H1 (cell line): ENCODE results near the gene SNRPD3. TPM values are rescaled to one million over a fixed set of nuclear protein-coding genes. Genes with fewer than 3 reads are reported as not detected.
A peak's percentile ranks its signal among the peaks of the same experiment; 100 is the strongest.

Experiments
- CTCF ChIA-PET: fragments of 300-600 bp; sonication (Branson Sonifier 250); formaldehyde crosslinking; loops from one replicate; lab custom pipeline; 2021; ENCODE audit not compliant: partially characterized antibody; lab: Charles Lee
- POLR2A ChIA-PET: fragments of 300-600 bp; sonication (Branson Sonifier 250); formaldehyde crosslinking; loops from one replicate; lab custom pipeline; 2021; ENCODE audit warnings: inconsistent platforms; ENCODE audit not compliant: partially characterized antibody; lab: Charles Lee
- DNase-seq, 2 experiments: peaks; one replicate each; pipeline versions ENCODE4 v3.0.0 to v3.0.0-alpha.2; 2010 to 2022; ENCODE audit warnings: low spot score in 2 of 2, low read depth in 1 of 2, mixed read lengths in 1 of 2
- FAIRE-seq: peaks from 2 replicates; lab custom pipeline; 2011; peaks lifted over from hg19 to GRCh38; lab: Jason Lieb, UNC
- H2AFZ ChIP-seq: 2 replicates; pipeline ENCODE4 v1.8.1; 2012; ENCODE audit warnings: low read length, inconsistent platforms
- H2AK5ac ChIP-seq: 2 replicates; pipeline ENCODE4 v1.6.1; 2013; ENCODE audit warnings: low read depth, low read length
- H2BK120ac ChIP-seq: replicated peaks from 2 replicates; pipeline ENCODE3; 2013; ENCODE audit warnings: low read depth, low read length, inconsistent platforms
- H2BK12ac ChIP-seq: 2 replicates; pipeline ENCODE4 v1.6.1; 2013; ENCODE audit warnings: low read depth, low read length
- H2BK15ac ChIP-seq: 2 replicates; pipeline ENCODE4 v1.6.1; 2013; ENCODE audit warnings: low read length
- H2BK20ac ChIP-seq: 2 replicates; pipeline ENCODE4 v1.6.1; 2013; ENCODE audit warnings: low read length
- H2BK5ac ChIP-seq: 2 replicates; pipeline ENCODE4 v1.6.1; 2013; ENCODE audit warnings: low read depth, low read length
- H3K14ac ChIP-seq: 2 replicates; pipeline ENCODE4 v1.6.1; 2013; ENCODE audit warnings: inconsistent platforms; ENCODE audit not compliant: insufficient read length
- H3K18ac ChIP-seq: 2 replicates; pipeline ENCODE4 v1.6.1; 2013; ENCODE audit warnings: low read length; ENCODE audit errors: extremely low read depth
- H3K23ac ChIP-seq: 2 replicates; pipeline ENCODE4 v1.6.1; 2013; ENCODE audit warnings: inconsistent platforms; ENCODE audit not compliant: insufficient read length
- H3K23me2 ChIP-seq: 2 replicates; pipeline ENCODE4 v1.6.1; 2013; ENCODE audit warnings: low read depth, low read length
- H3K27ac ChIP-seq: 2 replicates; pipeline ENCODE4 v1.6.1; 2011; ENCODE audit warnings: low read depth, low read length, inconsistent platforms
- H3K27me3 ChIP-seq, 4 experiments: replicated peaks in 1 of 4; 1 replicate in 1 of 4; 2 replicates in 3 of 4; pipeline versions ENCODE4 v1.6.1 to v1.8.1; 2011 to 2013; ENCODE audit warnings: low read length in 3 of 4, mild to moderate bottlenecking in 3 of 4, inconsistent platforms in 2 of 4, mixed read lengths in 2 of 4, moderate library complexity in 1 of 4; ENCODE audit not compliant: control insufficient read depth in 3 of 4, insufficient read depth in 3 of 4; ENCODE audit errors: extremely low read depth in 1 of 4
- H3K36me3 ChIP-seq, 4 experiments: 2 replicates each; pipeline versions ENCODE4 v1.6.1 to v1.8.1; 2011 to 2013; ENCODE audit warnings: mild to moderate bottlenecking in 4 of 4, low read length in 3 of 4, moderate library complexity in 2 of 4, control low read depth in 1 of 4, inconsistent platforms in 1 of 4; ENCODE audit not compliant: insufficient read depth in 4 of 4, control insufficient read depth in 2 of 4
- H3K4ac ChIP-seq: replicated peaks from 2 replicates; pipeline ENCODE3; 2013; ENCODE audit warnings: low read length, low read depth, mixed read lengths, inconsistent platforms; ENCODE audit not compliant: insufficient read length
- H3K4me1 ChIP-seq, 4 experiments: replicated peaks in 1 of 4; 1 replicate in 1 of 4; 2 replicates in 3 of 4; pipeline versions ENCODE4 v1.6.1 to v1.8.1; 2011 to 2013; ENCODE audit warnings: low read length in 3 of 4, inconsistent platforms in 2 of 4, mixed read lengths in 1 of 4; ENCODE audit not compliant: insufficient read depth in 4 of 4, control insufficient read depth in 3 of 4
- H3K4me2 ChIP-seq, 2 experiments: 2 replicates each; pipeline versions ENCODE4 v1.6.1 to v1.8.1; 2011 to 2013; ENCODE audit warnings: low read depth in 2 of 2, low read length in 2 of 2, control low read depth in 1 of 2, inconsistent platforms in 1 of 2, mild to moderate bottlenecking in 1 of 2; ENCODE audit not compliant: insufficient read depth in 1 of 2
- H3K4me3 ChIP-seq, 4 experiments: fragments of 200-600, 300-600 bp in 1 of 4; sonication (generic), shearing (Covaris generic), sonication (Bioruptor Twin) in 1 of 4; 2 replicates each; pipeline versions ENCODE4 v1.5.1 to v1.8.1; 2011 to 2016; ENCODE audit warnings: low read length in 4 of 4, low read depth in 3 of 4, control low read depth in 2 of 4, inconsistent platforms in 2 of 4, mild to moderate bottlenecking in 2 of 4, mixed read lengths in 1 of 4, moderate library complexity in 1 of 4; ENCODE audit not compliant: insufficient read depth in 2 of 4; ENCODE audit errors: extremely low read depth in 1 of 4
- H3K56ac ChIP-seq: replicated peaks from 2 replicates; pipeline ENCODE3; 2013; ENCODE audit warnings: low read depth, mild to moderate bottlenecking, mixed read lengths, low read length, inconsistent platforms; ENCODE audit not compliant: insufficient read length
- H3K79me1 ChIP-seq: 2 replicates; pipeline ENCODE4 v1.6.1; 2013; ENCODE audit warnings: low read depth, low read length, control low read depth
- H3K79me2 ChIP-seq, 2 experiments: 2 replicates each; pipeline versions ENCODE4 v1.6.1 to v1.8.1; 2012 to 2013; ENCODE audit warnings: low read length in 2 of 2, mild to moderate bottlenecking in 2 of 2, inconsistent platforms in 1 of 2; ENCODE audit not compliant: insufficient read depth in 2 of 2, control insufficient read depth in 1 of 2
- H3K9ac ChIP-seq, 4 experiments: replicated peaks in 1 of 4; 1 replicate in 1 of 4; 2 replicates in 3 of 4; pipeline versions ENCODE4 v1.6.1 to v1.8.1; 2011 to 2013; ENCODE audit warnings: low read depth in 3 of 4, low read length in 3 of 4, control low read depth in 2 of 4, mild to moderate bottlenecking in 2 of 4, moderate library complexity in 2 of 4, inconsistent platforms in 1 of 4; ENCODE audit errors: extremely low read depth in 1 of 4
- H3K9me3 ChIP-seq, 2 experiments: 2 replicates each; pipeline versions ENCODE4 v1.6.1 to v1.8.1; 2012 to 2013; ENCODE audit warnings: mild to moderate bottlenecking in 2 of 2, moderate library complexity in 2 of 2, control low read depth in 1 of 2, inconsistent platforms in 1 of 2, low read depth in 1 of 2, low read length in 1 of 2, mixed read lengths in 1 of 2; ENCODE audit not compliant: insufficient read depth in 2 of 2
- H4K20me1 ChIP-seq, 2 experiments: replicated peaks in 1 of 2; 2 replicates each; pipeline versions ENCODE3 to v1.8.1; 2011 to 2013; ENCODE audit warnings: inconsistent platforms in 2 of 2, low read length in 2 of 2, mild to moderate bottlenecking in 1 of 2; ENCODE audit not compliant: insufficient read depth in 2 of 2, control insufficient read depth in 1 of 2
- H4K5ac ChIP-seq: 2 replicates; pipeline ENCODE4 v1.6.1; 2013; ENCODE audit warnings: low read length, low read depth, mixed read lengths, inconsistent platforms; ENCODE audit not compliant: insufficient read length
- H4K8ac ChIP-seq: 2 replicates; pipeline ENCODE4 v1.8.0; 2013; ENCODE audit warnings: mild to moderate bottlenecking, moderate library complexity, low read length, inconsistent platforms; ENCODE audit not compliant: insufficient read depth; ENCODE audit errors: extremely low read depth
- H4K91ac ChIP-seq: replicated peaks from 2 replicates; pipeline ENCODE3; 2013; ENCODE audit warnings: low read length, mixed read lengths, inconsistent platforms; ENCODE audit not compliant: insufficient read length
- ATF2 ChIP-seq: IDR thresholded peaks from 2 replicates; pipeline ENCODE4 v1.6.1; 2012; ENCODE audit warnings: low read length, inconsistent platforms
- CEBPB ChIP-seq: IDR thresholded peaks from 2 replicates; pipeline ENCODE4 v1.6.1; 2012; ENCODE audit warnings: low read depth, low read length
- EZH2 ChIP-seq: fragments of 200-600 bp; sonication (generic); IDR thresholded peaks from 2 replicates; pipeline ENCODE4 v1.7.1; 2012; ENCODE audit warnings: low read depth, mild to moderate bottlenecking, moderate library complexity, low read length, inconsistent platforms; ENCODE audit not compliant: severe bottlenecking
- HDAC2 ChIP-seq, 2 experiments: fragments of 300-600 bp in 1 of 2; sonication (generic) in 1 of 2; IDR thresholded peaks; 2 replicates each; pipeline ENCODE4 v1.6.1; 2011 to 2012; ENCODE audit warnings: low read depth in 2 of 2, low read length in 2 of 2, mild to moderate bottlenecking in 2 of 2, moderate library complexity in 2 of 2, borderline replicate concordance in 1 of 2, inconsistent platforms in 1 of 2
- KDM5A ChIP-seq: fragments of 200-600 bp; IDR thresholded peaks from 2 replicates; pipeline ENCODE4 v1.7.1; 2012; ENCODE audit warnings: mild to moderate bottlenecking, low read length, inconsistent platforms, mixed read lengths
- NANOG ChIP-seq: IDR thresholded peaks from 2 replicates; pipeline ENCODE4 v1.6.1; 2011; ENCODE audit warnings: low read length, low read depth, mild to moderate bottlenecking, inconsistent platforms; ENCODE audit not compliant: insufficient read depth, poor library complexity, severe bottlenecking
- POU5F1 ChIP-seq: IDR thresholded peaks from 2 replicates; pipeline ENCODE4 v1.6.1; 2011; ENCODE audit warnings: low read depth, mild to moderate bottlenecking, low read length, moderate library complexity
- SIN3A ChIP-seq, 2 experiments: IDR thresholded peaks in 1 of 2; conservative IDR thresholded peaks in 1 of 2; 2 replicates each; pipeline ENCODE4 v1.6.1; 2011 to 2012; ENCODE audit warnings: low read length in 2 of 2, improper control_type of control experiment in 1 of 2, low read depth in 1 of 2, mild to moderate bottlenecking in 1 of 2
- SP4 ChIP-seq: IDR thresholded peaks from 2 replicates; pipeline ENCODE4 v1.6.1; 2012; ENCODE audit warnings: low read length, inconsistent platforms
- TAF7 ChIP-seq: optimal IDR thresholded peaks from 2 replicates; pipeline ENCODE3; 2011; ENCODE audit warnings: low read depth, mild to moderate bottlenecking, inconsistent platforms, low read length, moderate library complexity, borderline replicate concordance
- TCF12 ChIP-seq: IDR thresholded peaks from 2 replicates; pipeline ENCODE4 v1.6.1; 2011; ENCODE audit warnings: low read depth, mild to moderate bottlenecking, low read length
- WGBS, 2 experiments: shearing (Covaris generic) in 1 of 2; methylation state at CpG; one replicate each; pipeline versions ENCODE4 v1.1.6 to v1.1.7; 2013 to 2015; ENCODE audit warnings: low lambda C conversion rate in 2 of 2, mixed read lengths in 2 of 2, inconsistent platforms in 1 of 2, low coverage in 1 of 2, missing lambda C conversion rate in 1 of 2; ENCODE audit not compliant: insufficient replicate concordance in 2 of 2, insufficient coverage in 1 of 2, insufficient read length in 1 of 2; ENCODE audit errors: extremely low coverage in 1 of 2, missing lambda C conversion rate in 1 of 2; 5-methylcytosine and 5-hydroxymethylcytosine counted together
- polyA plus RNA-seq, 7 experiments: library from polyadenylated mRNA; depleted of rRNA in 3 of 7; stranded (reverse) in 5 of 7; unstranded in 2 of 7; fragments of >200 nt in 5 of 7; fragments of 200-250 nt in 2 of 7; gene quantifications; 1 replicate in 5 of 7; 2 replicates in 1 of 7; 4 replicates in 1 of 7; pipeline versions ENCODE4 v1.2.1 to v1.2.3, GENCODE V29; 2011 to 2013; ENCODE audit warnings: missing spikeins in 2 of 7, mixed read lengths in 2 of 7
- total RNA-seq: library from RNA; stranded (reverse); fragmentation: NEBNext Ultra II Directional; extraction: Animal tissue kit (Norgen Biotek cat#: 25700); gene quantifications from 2 replicates; pipeline ENCODE4 v1.2.1, GENCODE V29; 2021

Gene SNRPD3
- total and polyA plus RNA-seq, 2 of the 8 experiments (the other 6 are each of a cell fraction or from before 2014, with no cell fraction given) = 200 to 455 TPM

GRCh38 chr22:24595228-24595627 is 39.4 kb downstream of the SNRPD3 start:
- H3K27me3 ChIP-seq = no peaks in the 10 kb centered on the region
- no peak overlapping the region for H2BK15ac ChIP-seq
- H3K23ac ChIP-seq = no peak overlapping the region
- H3K23me2 ChIP-seq = peaks cover 2% of the 10 kb centered on the region; the same call in 1 of the 2 replicates
- no peak overlapping the region for H3K4ac ChIP-seq
- no peak overlapping the region; the same call in 1 of the 2 replicates for H3K18ac ChIP-seq
- no peaks in the 10 kb centered on the region for H3K79me2 ChIP-seq
- H4K5ac ChIP-seq = no peak overlapping the region
- H3K14ac ChIP-seq = no peak overlapping the region
- H3K56ac ChIP-seq = no peak overlapping the region
- H4K20me1 ChIP-seq = no peaks in the 10 kb centered on the region
- WGBS, 2 experiments = 81% methylated on average over 6 of the region's 6 CpGs; no CpG with 5 or more reads in 1 of the 2 experiments
- FAIRE-seq (no peak), DNase-seq (no peak)
- H3K4me1 ChIP-seq = peaks cover 4 to 33% (median 16%) of the 10 kb centered on the region in 4 experiments
- no peak overlapping the region; the same call in 1 of the 2 replicates for H2BK20ac ChIP-seq
- H4K91ac ChIP-seq = no peak overlapping the region
- ChIA-PET CTCF (interaction anchor here (0.7 to 1.1 kb wide), 3 partner anchors 26 to 92 kb away, joined by 3 to 4 read pairs (median 3); no protein-coding TSS in a partner anchor), POLR2A (interaction anchor here (1.3 to 2.0 kb wide), 4 partner anchors 8 to 39 kb away, joined by 4 to 9 read pairs (median 5); partner anchors contain the start of genes GGT1 and SNRPD3)
- H2BK5ac ChIP-seq = no peak overlapping the region
- no peak overlapping the region for H2AK5ac ChIP-seq
- no peak overlapping the region for H2AFZ ChIP-seq
- no peak overlapping the region for H2BK120ac ChIP-seq
- no peak overlapping the region for H3K9ac ChIP-seq
- no peak overlapping the region for H3K4me3 ChIP-seq
- no peak overlapping the region for H3K4me2 ChIP-seq
- H3K27ac ChIP-seq = no peak overlapping the region
- H3K9me3 ChIP-seq = no peaks in the 10 kb centered on the region
- H3K79me1 ChIP-seq = no peaks in the 10 kb centered on the region; the same call in 1 of the 2 replicates
- no peak overlapping the region for H4K8ac ChIP-seq
- H2BK12ac ChIP-seq = peak overlapping the region; percentile 39; the same call in 1 of the 2 replicates
- H3K36me3 ChIP-seq = no peaks in the 10 kb centered on the region
- TF ChIP-seq KDM5A (no peak), SP4 (no peak), EZH2 (no peak), HDAC2 (IDR thresholded peaks at IDR 0.05; ENCODE audit: borderline replicate concordance in 1 of 2, low read depth in 2 of 2, low read length in 2 of 2) (no peak), TAF7 (no peak), SIN3A (conservative IDR thresholded peaks at IDR 0.05 in 1 of 2, IDR thresholded peaks at IDR 0.05 in 1 of 2; ENCODE audit: low read depth in 1 of 2, low read length in 2 of 2) (no peak), CEBPB (no peak), POU5F1 (no peak), ATF2 (no peak), NANOG (no peak), TCF12 (no peak)
